ENCODE data around the gene SPHKAP. TPM values are rescaled to one million over a fixed set of nuclear protein-coding genes. Genes with fewer than 3 reads are reported as not detected.

Gene SPHKAP
- total and polyA plus RNA-seq, 7 donors: 0.15 to 0.83 (median 0.41) TPM; not detected in 2

GRCh38 chr2:228064796-228065315 lies 116.6 kb downstream of the SPHKAP start:
- no peak for TF ChIP-seq EP300 (IDR thresholded peaks at IDR 0.05)
- TF ChIP-seq, protein P1, sequence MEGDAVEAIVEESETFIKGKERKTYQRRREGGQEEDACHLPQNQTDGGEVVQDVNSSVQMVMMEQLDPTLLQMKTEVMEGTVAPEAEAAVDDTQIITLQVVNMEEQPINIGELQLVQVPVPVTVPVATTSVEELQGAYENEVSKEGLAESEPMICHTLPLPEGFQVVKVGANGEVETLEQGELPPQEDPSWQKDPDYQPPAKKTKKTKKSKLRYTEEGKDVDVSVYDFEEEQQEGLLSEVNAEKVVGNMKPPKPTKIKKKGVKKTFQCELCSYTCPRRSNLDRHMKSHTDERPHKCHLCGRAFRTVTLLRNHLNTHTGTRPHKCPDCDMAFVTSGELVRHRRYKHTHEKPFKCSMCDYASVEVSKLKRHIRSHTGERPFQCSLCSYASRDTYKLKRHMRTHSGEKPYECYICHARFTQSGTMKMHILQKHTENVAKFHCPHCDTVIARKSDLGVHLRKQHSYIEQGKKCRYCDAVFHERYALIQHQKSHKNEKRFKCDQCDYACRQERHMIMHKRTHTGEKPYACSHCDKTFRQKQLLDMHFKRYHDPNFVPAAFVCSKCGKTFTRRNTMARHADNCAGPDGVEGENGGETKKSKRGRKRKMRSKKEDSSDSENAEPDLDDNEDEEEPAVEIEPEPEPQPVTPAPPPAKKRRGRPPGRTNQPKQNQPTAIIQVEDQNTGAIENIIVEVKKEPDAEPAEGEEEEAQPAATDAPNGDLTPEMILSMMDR (IDR thresholded peaks at IDR 0.05): no peak
- TF ChIP-seq POLR2A (IDR thresholded peaks at IDR 0.05): no peak
- TF ChIP-seq POLR2AphosphoS5 (IDR thresholded peaks at IDR 0.05): no peak
- Histone ChIP-seq H3K9me3 (no peaks in the 10 kb centered on the region), H3K27me3 (no peaks in the 10 kb centered on the region), H3K36me3 (no peaks in the 10 kb centered on the region), H3K27ac (no peak overlapping the region), H3K4me3 (no peak overlapping the region), H3K4me1 (no peaks in the 10 kb centered on the region)
- no peak for DNase-seq
- intact Hi-C loops (cut with DNase I): no loop called here

DNA sequence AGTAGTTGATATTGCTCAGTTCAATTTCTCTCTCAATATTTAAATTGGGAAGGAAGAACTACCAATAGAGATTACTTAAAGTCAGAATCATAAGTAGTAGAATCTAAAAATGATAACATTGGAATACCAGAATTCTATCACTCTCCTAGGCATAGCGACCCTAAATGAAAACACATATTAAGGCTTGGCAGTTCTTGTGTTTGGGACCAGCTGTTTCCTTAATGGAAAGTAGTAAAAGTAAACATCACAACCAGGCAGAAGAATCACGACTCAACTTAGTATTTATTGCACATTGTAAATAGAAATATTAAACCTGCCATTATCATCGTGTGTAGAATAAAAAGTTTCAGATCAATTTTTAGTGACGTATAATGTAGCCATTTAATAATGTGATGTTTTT lies 117.5 kb downstream of the SPHKAP start:
- 54 to 68% methylated on average over 4 of the region's 4 CpGs for WGBS, 2 donors
- no peaks in the 10 kb centered on the region for H3K9me3 ChIP-seq
- intact Hi-C loops (cut with DNase I): no loop called here

GRCh38 chr2:228063558-228063957 lies 117.9 kb downstream of the SPHKAP start:
- H3K27me3 ChIP-seq: no peaks in the 10 kb centered on the region
- no peak overlapping the region for H3K27ac ChIP-seq
- TF ChIP-seq EP300 (IDR thresholded peaks at IDR 0.05): no peak
- TF ChIP-seq POLR2A (IDR thresholded peaks at IDR 0.05): no peak
- TF ChIP-seq, protein P1 (IDR thresholded peaks at IDR 0.05): no peak
- no peak for TF ChIP-seq POLR2AphosphoS5 (IDR thresholded peaks at IDR 0.05)
- no peak overlapping the region for H3K4me3 ChIP-seq
- no peaks in the 10 kb centered on the region for H3K36me3 ChIP-seq
- no peak for DNase-seq
- H3K4me1 ChIP-seq: no peaks in the 10 kb centered on the region
- H3K9me3 ChIP-seq: no peaks in the 10 kb centered on the region
- 32 to 51% methylated on average over 1 of the region's 1 CpG for WGBS, 2 donors
- intact Hi-C loops (cut with DNase I): no loop called here

More for the DNA sequence above, 117.5 kb downstream of the SPHKAP start:
- Histone ChIP-seq H3K36me3 (no peaks in the 10 kb centered on the region), H3K27ac (no peak overlapping the region), H3K27me3 (no peaks in the 10 kb centered on the region), H3K4me3 (no peak overlapping the region), H3K4me1 (no peaks in the 10 kb centered on the region)
- TF ChIP-seq POLR2A (IDR thresholded peaks at IDR 0.05): no peak
- TF ChIP-seq, protein P1 (IDR thresholded peaks at IDR 0.05): no peak
- no peak for TF ChIP-seq EP300 (IDR thresholded peaks at IDR 0.05)
- TF ChIP-seq POLR2AphosphoS5 (IDR thresholded peaks at IDR 0.05): no peak
- no peak for DNase-seq

GRCh38 chr2:228059735-228060134 lies 121.8 kb downstream of the SPHKAP start:
- intact Hi-C loops (cut with DNase I): no loop called here
- 71 to 88% methylated on average over 2 of the region's 2 CpGs for WGBS, 2 donors
- Histone ChIP-seq H3K27ac (no peak overlapping the region), H3K36me3 (no peaks in the 10 kb centered on the region), H3K27me3 (no peaks in the 10 kb centered on the region), H3K9me3 (no peaks in the 10 kb centered on the region), H3K4me3 (no peak overlapping the region), H3K4me1 (no peaks in the 10 kb centered on the region)
- no peak for DNase-seq
- TF ChIP-seq EP300 (IDR thresholded peaks at IDR 0.05) (no peak), POLR2A (IDR thresholded peaks at IDR 0.05) (no peak), POLR2AphosphoS5 (IDR thresholded peaks at IDR 0.05) (no peak)
- TF ChIP-seq, protein P1 (IDR thresholded peaks at IDR 0.05): no peak
